ENCODE data around the gene CDX2.

Gene CDX2

GRCh38 chr13:27975564-27976361 lies 6.6 kb upstream of the CDX2 start:
- Histone ChIP-seq H3K14ac (ENCODE audit: low read length in 2 of 2) (no peak overlapping the region), H3K9ac (ENCODE audit: low read length) (no peak overlapping the region), H2AK5ac (ENCODE audit: low read length, severe bottlenecking) (no peak overlapping the region), H2BK5ac (ENCODE audit: low read depth, low read length, poor library complexity, severe bottlenecking) (no peak overlapping the region), H3K27ac (ENCODE audit: low read length, poor library complexity, severe bottlenecking) (no peak overlapping the region), H3K18ac (ENCODE audit: low read depth in 1 of 2, low read length in 2 of 2) (no peak overlapping the region), H3K23ac (ENCODE audit: low read length in 2 of 2) (no peak overlapping the region), H3K79me1 (replicated peaks; ENCODE audit: low read length, poor library complexity, severe bottlenecking) (no peaks in the 10 kb centered on the region), H4K8ac (ENCODE audit: low read length) (no peak overlapping the region), H4K91ac (ENCODE audit: low read length) (no peak overlapping the region), H2BK120ac (ENCODE audit: low read depth, low read length) (no peak overlapping the region), H3K4me1 (ENCODE audit: control insufficient read depth, insufficient read depth, low read depth, low read length) (peaks cover 18% of the 10 kb centered on the region), H3K9me3 (ENCODE audit: control insufficient read depth, low read length) (no peaks in the 10 kb centered on the region), H3K36me3 (ENCODE audit: control insufficient read depth in 1 of 2, insufficient read depth in 2 of 2, low read depth in 1 of 2, low read length in 2 of 2) (no peaks in the 10 kb centered on the region), H3K4me2 (ENCODE audit: low read length, poor library complexity, severe bottlenecking) (no peak overlapping the region), H2BK15ac (ENCODE audit: low read depth, poor library complexity, severe bottlenecking) (no peak overlapping the region), H2BK12ac (ENCODE audit: low read length in 2 of 2) (no peak overlapping the region), H3K4me3 (ENCODE audit: insufficient read depth in 1 of 2, low read depth in 1 of 2, low read length in 2 of 2) (no peak overlapping the region), H2AFZ (ENCODE audit: low read depth, low read length) (no peak overlapping the region), H3K27me3 (ENCODE audit: control insufficient read depth in 1 of 2, insufficient read depth in 1 of 2, low read length in 2 of 2) (peaks cover 95 to 98% of the 10 kb centered on the region in 2 experiments), H3K4ac (ENCODE audit: low read depth in 1 of 2, low read length in 2 of 2) (no peak overlapping the region)
- 6% methylated on average over 40 of the region's 51 CpGs for WGBS
- no peak for DNase-seq

- Histone ChIP-seq H3K9ac (ENCODE audit: low read length) (no peak overlapping the region), H2BK12ac (ENCODE audit: low read length in 2 of 2) (no peak overlapping the region), H4K91ac (ENCODE audit: low read length) (no peak overlapping the region), H3K4me2 (ENCODE audit: low read length, poor library complexity, severe bottlenecking) (no peak overlapping the region), H3K9me3 (ENCODE audit: control insufficient read depth, low read length) (no peaks in the 10 kb centered on the region), H2AFZ (ENCODE audit: low read depth, low read length) (no peak overlapping the region), H2BK5ac (ENCODE audit: low read depth, low read length, poor library complexity, severe bottlenecking) (no peak overlapping the region), H3K4me3 (ENCODE audit: insufficient read depth in 1 of 2, low read depth in 1 of 2, low read length in 2 of 2) (no peak overlapping the region), H3K4ac (ENCODE audit: low read depth in 1 of 2, low read length in 2 of 2) (no peak overlapping the region), H3K27ac (ENCODE audit: low read length, poor library complexity, severe bottlenecking) (no peak overlapping the region), H2BK120ac (ENCODE audit: low read depth, low read length) (no peak overlapping the region), H4K8ac (ENCODE audit: low read length) (no peak overlapping the region), H2AK5ac (ENCODE audit: low read length, severe bottlenecking) (no peak overlapping the region), H3K14ac (ENCODE audit: low read length in 2 of 2) (no peak overlapping the region), H3K79me1 (replicated peaks; ENCODE audit: low read length, poor library complexity, severe bottlenecking) (no peaks in the 10 kb centered on the region), H3K36me3 (ENCODE audit: control insufficient read depth in 1 of 2, insufficient read depth in 2 of 2, low read depth in 1 of 2, low read length in 2 of 2) (no peaks in the 10 kb centered on the region), H3K27me3 (ENCODE audit: control insufficient read depth in 1 of 2, insufficient read depth in 1 of 2, low read length in 2 of 2) (peaks cover 95 to 98% of the 10 kb centered on the region in 2 experiments), H3K4me1 (ENCODE audit: control insufficient read depth, insufficient read depth, low read depth, low read length) (peaks cover 10% of the 10 kb centered on the region), H2BK15ac (ENCODE audit: low read depth, poor library complexity, severe bottlenecking) (no peak overlapping the region), H3K23ac (ENCODE audit: low read length in 2 of 2) (no peak overlapping the region), H3K18ac (ENCODE audit: low read depth in 1 of 2, low read length in 2 of 2) (no peak overlapping the region)
- DNase-seq, result no peak
- WGBS, result 60% methylated on average over 7 of the region's 7 CpGs
Measured at GRCh38 chr13:27973961-27974662, 5.0 kb upstream of the CDX2 start.

- H3K18ac ChIP-seq (ENCODE audit: low read depth in 1 of 2, low read length in 2 of 2), result no peak overlapping the region
- H2BK5ac ChIP-seq (ENCODE audit: low read depth, low read length, poor library complexity, severe bottlenecking), result no peak overlapping the region
- H3K9me3 ChIP-seq (ENCODE audit: control insufficient read depth, low read length), result no peaks in the 10 kb centered on the region
- 55% methylated on average over 5 of the region's 5 CpGs for WGBS
- no peak overlapping the region for H4K8ac ChIP-seq (ENCODE audit: low read length)
- H2BK120ac ChIP-seq (ENCODE audit: low read depth, low read length), result no peak overlapping the region
- no peak overlapping the region for H3K23ac ChIP-seq (ENCODE audit: low read length in 2 of 2)
- no peaks in the 10 kb centered on the region for H3K79me1 ChIP-seq (replicated peaks; ENCODE audit: low read length, poor library complexity, severe bottlenecking)
- H3K9ac ChIP-seq (ENCODE audit: low read length), result no peak overlapping the region
- no peak overlapping the region for H3K4me2 ChIP-seq (ENCODE audit: low read length, poor library complexity, severe bottlenecking)
- no peak overlapping the region for H2BK12ac ChIP-seq (ENCODE audit: low read length in 2 of 2)
- peaks cover 93 to 99% of the 10 kb centered on the region in 2 experiments for H3K27me3 ChIP-seq (ENCODE audit: control insufficient read depth in 1 of 2, insufficient read depth in 1 of 2, low read length in 2 of 2)
- peaks cover 0 to 2% of the 10 kb centered on the region in 2 experiments for H3K36me3 ChIP-seq (ENCODE audit: control insufficient read depth in 1 of 2, insufficient read depth in 2 of 2, low read depth in 1 of 2, low read length in 2 of 2)
- no peak overlapping the region for H3K4me3 ChIP-seq (ENCODE audit: insufficient read depth in 1 of 2, low read depth in 1 of 2, low read length in 2 of 2)
- H2BK15ac ChIP-seq (ENCODE audit: low read depth, poor library complexity, severe bottlenecking), result no peak overlapping the region
- H2AFZ ChIP-seq (ENCODE audit: low read depth, low read length), result no peak overlapping the region
- H3K4ac ChIP-seq (ENCODE audit: low read depth in 1 of 2, low read length in 2 of 2), result no peak overlapping the region
- H3K27ac ChIP-seq (ENCODE audit: low read length, poor library complexity, severe bottlenecking), result no peak overlapping the region
- no peak overlapping the region for H4K91ac ChIP-seq (ENCODE audit: low read length)
- H2AK5ac ChIP-seq (ENCODE audit: low read length, severe bottlenecking), result no peak overlapping the region
- DNase-seq, result no peak
- H3K4me1 ChIP-seq (ENCODE audit: control insufficient read depth, insufficient read depth, low read depth, low read length), result peaks cover 17% of the 10 kb centered on the region
- no peak overlapping the region for H3K14ac ChIP-seq (ENCODE audit: low read length in 2 of 2)
Measured at GRCh38 chr13:27973291-27973690, 4.2 kb upstream of the CDX2 start.

GRCh38 chr13:27972478-27972820 lies 3.3 kb upstream of the CDX2 start:
- peaks cover 15% of the 10 kb centered on the region for H3K4me1 ChIP-seq (ENCODE audit: control insufficient read depth, insufficient read depth, low read depth, low read length)
- H3K79me1 ChIP-seq (replicated peaks; ENCODE audit: low read length, poor library complexity, severe bottlenecking), result no peaks in the 10 kb centered on the region
- DNase-seq, result no peak
- no peak overlapping the region for H3K18ac ChIP-seq (ENCODE audit: low read depth in 1 of 2, low read length in 2 of 2)
- no peak overlapping the region for H3K23ac ChIP-seq (ENCODE audit: low read length in 2 of 2)
- H2BK120ac ChIP-seq (ENCODE audit: low read depth, low read length), result no peak overlapping the region
- no peak overlapping the region for H3K9ac ChIP-seq (ENCODE audit: low read length)
- no peak overlapping the region for H3K4me2 ChIP-seq (ENCODE audit: low read length, poor library complexity, severe bottlenecking)
- no peaks in the 10 kb centered on the region for H3K9me3 ChIP-seq (ENCODE audit: control insufficient read depth, low read length)
- WGBS, result 70% methylated on average over 2 of the region's 2 CpGs
- no peak overlapping the region for H2AK5ac ChIP-seq (ENCODE audit: low read length, severe bottlenecking)
- no peak overlapping the region for H4K8ac ChIP-seq (ENCODE audit: low read length)
- no peak overlapping the region for H2AFZ ChIP-seq (ENCODE audit: low read depth, low read length)
- H3K14ac ChIP-seq (ENCODE audit: low read length in 2 of 2), result no peak overlapping the region
- H2BK12ac ChIP-seq (ENCODE audit: low read length in 2 of 2), result no peak overlapping the region
- H3K4ac ChIP-seq (ENCODE audit: low read depth in 1 of 2, low read length in 2 of 2), result no peak overlapping the region
- H3K27ac ChIP-seq (ENCODE audit: low read length, poor library complexity, severe bottlenecking), result no peak overlapping the region
- H3K27me3 ChIP-seq (ENCODE audit: control insufficient read depth in 1 of 2, insufficient read depth in 1 of 2, low read length in 2 of 2), result peaks cover 97 to 100% of the 10 kb centered on the region in 2 experiments
- H2BK5ac ChIP-seq (ENCODE audit: low read depth, low read length, poor library complexity, severe bottlenecking), result no peak overlapping the region
- H2BK15ac ChIP-seq (ENCODE audit: low read depth, poor library complexity, severe bottlenecking), result no peak overlapping the region
- no peak overlapping the region for H4K91ac ChIP-seq (ENCODE audit: low read length)
- peaks cover 0 to 3% of the 10 kb centered on the region in 2 experiments for H3K36me3 ChIP-seq (ENCODE audit: control insufficient read depth in 1 of 2, insufficient read depth in 2 of 2, low read depth in 1 of 2, low read length in 2 of 2)
- H3K4me3 ChIP-seq (ENCODE audit: insufficient read depth in 1 of 2, low read depth in 1 of 2, low read length in 2 of 2), result no peak overlapping the region
